IMR-90 (cell line): Measurements from ENCODE around the gene TMUB1.

Experiments
- CHD1 ChIP-seq: IDR thresholded peaks from 2 replicates; pipeline ENCODE4 v1.6.1; 2012; ENCODE audit warnings: low read depth, low read length, improper control_type of control experiment
- CTCF ChIP-seq: conservative IDR thresholded peaks from 2 replicates; pipeline ENCODE4 v1.5.1; 2012; ENCODE audit warnings: mild to moderate bottlenecking, low read depth, low read length, improper control_type of control experiment
- FOS ChIP-seq: fragments of 150-350 bp; IDR thresholded peaks from 2 replicates; pipeline ENCODE4 v1.6.1; 2016; ENCODE audit warnings: low read depth, low read length
- MAFK ChIP-seq: IDR thresholded peaks from 2 replicates; pipeline ENCODE4 v1.6.1; 2012; ENCODE audit warnings: low read depth, low read length, improper control_type of control experiment
- MXI1 ChIP-seq: IDR thresholded peaks from 2 replicates; pipeline ENCODE4 v1.6.1; 2012; ENCODE audit warnings: low read depth, mild to moderate bottlenecking, low read length, moderate library complexity, borderline replicate concordance
- POLR2A ChIP-seq: IDR thresholded peaks from 2 replicates; pipeline ENCODE4 v1.6.1; 2012; ENCODE audit warnings: mild to moderate bottlenecking, low read depth, low read length
- RAD21 ChIP-seq: IDR thresholded peaks from 2 replicates; pipeline ENCODE4 v1.6.1; 2012; ENCODE audit warnings: low read length, improper control_type of control experiment
- RCOR1 ChIP-seq: IDR thresholded peaks from 2 replicates; pipeline ENCODE4 v1.6.1; 2012; ENCODE audit warnings: mild to moderate bottlenecking, low read length, improper control_type of control experiment; ENCODE audit not compliant: insufficient replicate concordance
- SMC3 ChIP-seq: fragments of 150-350 bp; IDR thresholded peaks from 2 replicates; pipeline ENCODE4 v1.6.1; 2016; ENCODE audit warnings: low read depth, mild to moderate bottlenecking, antibody characterized with exemption, low read length, moderate library complexity

GRCh38 chr7:151132461-151133205 lies 49.3 kb upstream of the TMUB1 start:
- TF ChIP-seq CTCF (no peak), MXI1 (no peak), POLR2A (no peak), RAD21 (no peak), MAFK (no peak), SMC3 (no peak), FOS (no peak), RCOR1 (no peak), CHD1 (no peak)
